Hair follicular keratinocyte (primary cell): ENCODE results near the gene FOXO3B. TPM values are rescaled to one million over a fixed set of nuclear protein-coding genes. Genes with fewer than 3 reads are reported as not detected.

ENCODE experiments used
- total RNA-seq: library from RNA; depleted of rRNA; stranded (reverse); fragments of >200 nt; gene quantifications from 2 replicates; pipeline ENCODE4 v1.2.3, GENCODE V29; 2015

Gene FOXO3B
- 1.6 and 3.6 TPM in 2 replicates for total RNA-seq

GRCh38 chr17:18681767-18682571 is at the start of gene FOXO3B:
TSS of gene FOXO3B (minus strand) at chr17:18682314. CDS start at chr17:18681651, 663 bp downstream.

GRCh38 chr17:18644291-18644690 is 37.8 kb downstream of the FOXO3B start, which contains the start of gene TBC1D28:
TSS of gene TBC1D28 (minus strand) at chr17:18644391. CDS start at chr17:18641352, 3,039 bp downstream.

Other genes starting within 250 kb of the FOXO3B start
- gene LGALS9C, start 205.5 kb downstream of the FOXO3B start, total RNA-seq: 1.8 and 2.0 TPM in 2 replicates
- gene TBC1D28, start 37.9 kb downstream of the FOXO3B start, total RNA-seq: not detected in 2 replicates
- not detected in 2 replicates for gene FBXW10, start 61.7 kb upstream of the FOXO3B start, total RNA-seq
- gene TVP23B, start 98.9 kb upstream of the FOXO3B start, total RNA-seq: 38.9 and 42.7 TPM in 2 replicates
- 21.6 and 28.6 TPM in 2 replicates for gene PRPSAP2, start 175.8 kb upstream of the FOXO3B start, total RNA-seq